H9 (cell line): ENCODE data around the gene CALCOCO1. TPM values are rescaled to one million over a fixed set of nuclear protein-coding genes. Genes with fewer than 3 reads are reported as not detected.

Experiments
- DNase-seq: peaks from one replicate; pipeline ENCODE4 v3.0.0-alpha.2; 2017
- H2AFZ ChIP-seq: one replicate; pipeline ENCODE4 v1.6.1; 2013; ENCODE audit warnings: mild to moderate bottlenecking, low read length, control low read depth, moderate library complexity
- H2AK5ac ChIP-seq: 2 replicates; pipeline ENCODE4 v1.6.1; 2013; ENCODE audit warnings: low read length, control low read depth, mixed read lengths; ENCODE audit not compliant: insufficient read length
- H2BK120ac ChIP-seq: one replicate; pipeline ENCODE4 v1.6.1; 2013; ENCODE audit warnings: low read depth, mild to moderate bottlenecking, low read length, control low read depth, inconsistent platforms; ENCODE audit not compliant: poor library complexity, severe bottlenecking
- H2BK12ac ChIP-seq: 2 replicates; pipeline ENCODE4 v1.6.1; 2013; ENCODE audit warnings: low read length, control low read depth, mixed read lengths, low read depth; ENCODE audit not compliant: insufficient read length
- H2BK15ac ChIP-seq: 2 replicates; pipeline ENCODE4 v1.6.1; 2013; ENCODE audit warnings: low read depth, low read length, control low read depth
- H2BK20ac ChIP-seq: one replicate; pipeline ENCODE4 v1.6.1; 2013; ENCODE audit warnings: low read depth, mild to moderate bottlenecking, low read length, control low read depth, inconsistent platforms; ENCODE audit not compliant: poor library complexity, severe bottlenecking
- H2BK5ac ChIP-seq: 2 replicates; pipeline ENCODE4 v1.6.1; 2013; ENCODE audit warnings: low read length, control low read depth, mixed read lengths; ENCODE audit not compliant: insufficient read length
- H3K14ac ChIP-seq: 2 replicates; pipeline ENCODE4 v1.6.1; 2013; ENCODE audit warnings: low read length, control low read depth; ENCODE audit not compliant: insufficient read depth
- H3K18ac ChIP-seq: 2 replicates; pipeline ENCODE4 v1.6.1; 2013; ENCODE audit warnings: low read depth, mild to moderate bottlenecking, mixed read lengths, low read length, control low read depth; ENCODE audit not compliant: insufficient read length
- H3K23ac ChIP-seq: 2 replicates; pipeline ENCODE4 v1.6.1; 2013; ENCODE audit warnings: low read length, control low read depth, mixed read lengths, low read depth; ENCODE audit not compliant: insufficient read length
- H3K23me2 ChIP-seq: 2 replicates; pipeline ENCODE4 v1.6.1; 2013; ENCODE audit warnings: low read depth, mild to moderate bottlenecking, mixed read lengths, low read length, control low read depth; ENCODE audit not compliant: insufficient read length, poor library complexity, severe bottlenecking
- H3K27ac ChIP-seq: 2 replicates; pipeline ENCODE4 v1.5.1; 2013; ENCODE audit warnings: low read length, control low read depth, mixed read lengths, low read depth; ENCODE audit not compliant: insufficient read length
- H3K27me3 ChIP-seq: 2 replicates; pipeline ENCODE4 v1.6.1; 2013; ENCODE audit warnings: low read length, control low read depth, inconsistent platforms; ENCODE audit not compliant: insufficient read depth
- H3K4ac ChIP-seq: 2 replicates; pipeline ENCODE4 v1.6.1; 2013; ENCODE audit warnings: low read depth, mild to moderate bottlenecking, control low read depth, inconsistent platforms, low read length, moderate library complexity
- H3K4me1 ChIP-seq: 2 replicates; pipeline ENCODE4 v1.6.1; 2013; ENCODE audit warnings: low read length, control low read depth, inconsistent platforms; ENCODE audit not compliant: insufficient read depth
- H3K4me2 ChIP-seq: 2 replicates; pipeline ENCODE4 v1.6.1; 2013; ENCODE audit warnings: low read length, control low read depth, mixed read lengths; ENCODE audit not compliant: insufficient read length, insufficient read depth
- H3K56ac ChIP-seq: 2 replicates; pipeline ENCODE4 v1.6.1; 2013; ENCODE audit warnings: low read depth, mild to moderate bottlenecking, mixed read lengths, low read length, control low read depth; ENCODE audit not compliant: insufficient read length
- H3K79me1 ChIP-seq: 2 replicates; pipeline ENCODE4 v1.6.1; 2013; ENCODE audit warnings: low read depth, mild to moderate bottlenecking, moderate library complexity, low read length, control low read depth, inconsistent platforms; ENCODE audit not compliant: insufficient read depth, poor library complexity, severe bottlenecking
- H3K79me2 ChIP-seq: 2 replicates; pipeline ENCODE4 v1.6.1; 2013; ENCODE audit warnings: low read length, control low read depth, inconsistent platforms; ENCODE audit not compliant: insufficient read depth
- H3K9ac ChIP-seq: 2 replicates; pipeline ENCODE4 v1.6.1; 2013; ENCODE audit warnings: low read length, control low read depth, mixed read lengths; ENCODE audit not compliant: insufficient read length; ENCODE audit errors: extremely low read depth
- H3K9me3 ChIP-seq: one replicate; pipeline ENCODE4 v1.6.1; 2013; ENCODE audit warnings: low read depth, low read length, inconsistent platforms; ENCODE audit not compliant: control insufficient read depth
- H3T11ph ChIP-seq: one replicate; pipeline ENCODE4 v1.6.1; 2013; ENCODE audit warnings: mild to moderate bottlenecking, low read length, control low read depth, inconsistent platforms
- H4K20me1 ChIP-seq: one replicate; pipeline ENCODE4 v1.6.1; 2013; ENCODE audit not compliant: control insufficient read depth, insufficient read length, insufficient read depth
- H4K5ac ChIP-seq: 2 replicates; pipeline ENCODE4 v1.6.1; 2013; ENCODE audit warnings: low read depth, mild to moderate bottlenecking, mixed read lengths, low read length, control low read depth; ENCODE audit not compliant: insufficient read length
- H4K8ac ChIP-seq: replicated peaks from 2 replicates; pipeline ENCODE4 v1.6.1; 2013; ENCODE audit warnings: low read length, control low read depth, mixed read lengths, low read depth; ENCODE audit not compliant: insufficient read length
- H4K91ac ChIP-seq: 2 replicates; pipeline ENCODE4 v1.6.1; 2013; ENCODE audit warnings: low read depth, mild to moderate bottlenecking, moderate library complexity, mixed read lengths, low read length, control low read depth; ENCODE audit not compliant: insufficient read length
- H3K27ac Mint-ChIP-seq, 3 experiments: 2 replicates in 2 of 3; 3 replicates in 1 of 3; pipeline ENCODE4 v1.8.0; 2020 to 2021; ENCODE audit warnings: mixed read lengths in 3 of 3, mild to moderate bottlenecking in 1 of 3, moderate library complexity in 1 of 3
- H3K27me3 Mint-ChIP-seq: 2 replicates; pipeline ENCODE4 v1.8.0; 2021; ENCODE audit warnings: low read depth, mild to moderate bottlenecking, moderate library complexity, mixed read lengths
- H3K36me3 Mint-ChIP-seq, 3 experiments: 2 replicates in 2 of 3; 3 replicates in 1 of 3; pipeline ENCODE4 v1.8.0; 2020 to 2021; ENCODE audit warnings: low read depth in 3 of 3, mixed read lengths in 3 of 3; ENCODE audit not compliant: insufficient read depth in 1 of 3
- H3K4me1 Mint-ChIP-seq, 2 experiments: 2 replicates each; pipeline ENCODE4 v1.8.0; 2020; ENCODE audit warnings: mixed read lengths in 2 of 2
- H3K4me3 Mint-ChIP-seq, 2 experiments: 2 replicates in 1 of 2; 3 replicates in 1 of 2; pipeline ENCODE4 v1.8.0; 2020 to 2021; ENCODE audit warnings: mild to moderate bottlenecking in 2 of 2, mixed read lengths in 2 of 2, moderate library complexity in 1 of 2
- H3K9me3 Mint-ChIP-seq, 2 experiments: 2 replicates in 1 of 2; 3 replicates in 1 of 2; pipeline ENCODE4 v1.8.0; 2020; ENCODE audit warnings: mild to moderate bottlenecking in 2 of 2, mixed read lengths in 2 of 2, moderate library complexity in 1 of 2
- WGBS: extraction: QIAGEN DNeasy Blood & Tissue Kit; methylation state at CpG from one replicate; pipeline ENCODE4 v1.1.7; 2013; ENCODE audit warnings: missing lambda C conversion rate, low lambda C conversion rate, mixed read lengths; ENCODE audit not compliant: insufficient read length; ENCODE audit errors: extremely low coverage; 5-methylcytosine and 5-hydroxymethylcytosine counted together
- total RNA-seq: library from RNA; stranded (reverse); gene quantifications from 2 replicates; pipeline ENCODE4 v1.2.1, GENCODE V29; 2021
- TF ChIP-seq, protein P1 (sequence below): fragments of 200-600 bp; sonication (generic); conservative IDR thresholded peaks from 3 replicates; pipeline ENCODE4 v1.8.0; 2021; ENCODE audit warnings: antibody characterized with exemption, mild to moderate bottlenecking

CALCOCO1 gene
- total RNA-seq, 1 experiment from 2014 or later: 22.3 TPM

DNA sequence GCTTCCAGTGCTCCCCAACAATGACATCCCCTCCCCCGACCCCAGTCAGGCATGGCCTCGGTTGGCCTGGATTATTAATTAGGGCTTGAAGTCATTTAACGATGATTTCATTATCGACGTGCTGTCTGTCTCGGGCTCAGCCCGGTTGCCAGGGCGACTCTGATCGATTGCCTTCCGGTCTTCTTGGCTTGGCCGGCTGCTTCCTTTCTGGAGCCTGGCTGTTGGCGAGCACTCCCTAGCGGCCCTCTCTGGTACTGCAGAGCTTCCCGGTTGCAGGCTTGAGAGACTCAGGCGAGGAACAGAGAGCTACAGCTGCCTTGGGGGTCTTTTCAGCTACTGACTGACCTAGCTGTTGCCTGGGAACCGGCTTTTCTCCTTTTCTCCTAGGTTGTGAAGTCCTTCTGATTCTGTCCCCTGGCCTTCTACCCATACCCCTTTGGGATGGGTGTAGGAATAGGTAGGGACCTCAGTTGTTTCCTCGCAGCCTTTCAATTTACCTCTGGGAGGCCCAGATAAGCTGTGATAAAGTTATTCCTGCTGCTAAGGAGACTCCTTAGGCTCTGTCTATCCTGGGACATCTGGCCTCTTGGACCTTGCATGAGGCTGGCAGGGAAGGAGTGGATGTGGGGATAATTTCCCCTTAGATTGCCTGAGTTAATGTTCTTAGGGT is 30.0 kb upstream of the CALCOCO1 start:
- H3K79me2 ChIP-seq: no peaks in the 10 kb centered on the region
- H3K14ac ChIP-seq: no peak overlapping the region
- H3K79me1 ChIP-seq: no peaks in the 10 kb centered on the region
- no peak overlapping the region for H3T11ph ChIP-seq
- peaks cover 20% of the 10 kb centered on the region for H3K27me3 ChIP-seq
- H3K27ac ChIP-seq: no peak overlapping the region
- H4K20me1 ChIP-seq: no peaks in the 10 kb centered on the region
- H3K9me3 ChIP-seq: no peaks in the 10 kb centered on the region
- H3K18ac ChIP-seq: peak overlapping the region; percentile 68
- TF ChIP-seq, protein P1, sequence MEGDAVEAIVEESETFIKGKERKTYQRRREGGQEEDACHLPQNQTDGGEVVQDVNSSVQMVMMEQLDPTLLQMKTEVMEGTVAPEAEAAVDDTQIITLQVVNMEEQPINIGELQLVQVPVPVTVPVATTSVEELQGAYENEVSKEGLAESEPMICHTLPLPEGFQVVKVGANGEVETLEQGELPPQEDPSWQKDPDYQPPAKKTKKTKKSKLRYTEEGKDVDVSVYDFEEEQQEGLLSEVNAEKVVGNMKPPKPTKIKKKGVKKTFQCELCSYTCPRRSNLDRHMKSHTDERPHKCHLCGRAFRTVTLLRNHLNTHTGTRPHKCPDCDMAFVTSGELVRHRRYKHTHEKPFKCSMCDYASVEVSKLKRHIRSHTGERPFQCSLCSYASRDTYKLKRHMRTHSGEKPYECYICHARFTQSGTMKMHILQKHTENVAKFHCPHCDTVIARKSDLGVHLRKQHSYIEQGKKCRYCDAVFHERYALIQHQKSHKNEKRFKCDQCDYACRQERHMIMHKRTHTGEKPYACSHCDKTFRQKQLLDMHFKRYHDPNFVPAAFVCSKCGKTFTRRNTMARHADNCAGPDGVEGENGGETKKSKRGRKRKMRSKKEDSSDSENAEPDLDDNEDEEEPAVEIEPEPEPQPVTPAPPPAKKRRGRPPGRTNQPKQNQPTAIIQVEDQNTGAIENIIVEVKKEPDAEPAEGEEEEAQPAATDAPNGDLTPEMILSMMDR: peak; percentile 93
- no peak overlapping the region for H3K4ac ChIP-seq
- no peak overlapping the region for H4K91ac ChIP-seq
- Mint-ChIP-seq H3K4me1 (peaks cover 25 to 34% of the 10 kb centered on the region in 2 experiments), H3K9me3 (no peaks in the 10 kb centered on the region), H3K27ac (peak overlapping the region in 1 of 3 experiments; percentile 73; a peak in 3 of 7 replicates), H3K4me3 (peak overlapping the region; percentile 68 to 73), H3K36me3 (no peaks in the 10 kb centered on the region), H3K27me3 (peaks cover 41% of the 10 kb centered on the region)
- H2AFZ ChIP-seq: peak overlapping the region; percentile 32
- H3K4me1 ChIP-seq: peaks cover 5% of the 10 kb centered on the region; the same call in 1 of the 2 replicates
- no peak overlapping the region for H2AK5ac ChIP-seq
- peak; percentile 98 for DNase-seq
- no peak overlapping the region for H4K5ac ChIP-seq
- no peak overlapping the region for H2BK12ac ChIP-seq
- no peak overlapping the region for H2BK15ac ChIP-seq
- no peak overlapping the region for H3K23ac ChIP-seq
- H3K23me2 ChIP-seq: peaks cover 4% of the 10 kb centered on the region
- no peak overlapping the region for H4K8ac ChIP-seq
- no peak overlapping the region for H3K9ac ChIP-seq
- no peak overlapping the region for H2BK20ac ChIP-seq
- H2BK120ac ChIP-seq: no peak overlapping the region
- H3K4me2 ChIP-seq: peak overlapping the region; percentile 63
- H3K56ac ChIP-seq: no peak overlapping the region
- H2BK5ac ChIP-seq: no peak overlapping the region
- no CpG with 5 or more reads among the region's 17 CpGs for WGBS
